Naive thymus-derived CD4-positive, alpha-beta T cell (primary cell): ENCODE data around the gene DSG2. TPM values are rescaled to one million over a fixed set of nuclear protein-coding genes. Genes with fewer than 3 reads are reported as not detected.

ENCODE experiments used
- ATAC-seq: fragments of 150-1000 bp; cut with Tn5 transposase; 2 replicates; pipeline ENCODE4 v1.10.0; 2021; ENCODE audit warnings: mild to moderate bottlenecking, moderate library complexity
- CTCF ChIA-PET: fragments of 350-600 bp; sonication (Branson Sonifier 250); formaldehyde crosslinking; loops from one replicate; lab custom pipeline; 2021; ENCODE audit warnings: antibody characterized with exemption; lab: Charles Lee
- POLR2A ChIA-PET: fragments of 350-600 bp; sonication (Branson Sonifier 250); formaldehyde crosslinking; loops from one replicate; lab custom pipeline; 2021; ENCODE audit warnings: antibody characterized with exemption, inconsistent platforms; lab: Charles Lee
- DNase-seq, 9 donors: peaks; one replicate each; pipeline versions ENCODE4 v3.0.0 to v3.0.0-alpha.2; 2020 to 2022; ENCODE audit warnings: mixed read lengths in 1 of 9
- H3K27ac ChIP-seq: one replicate; pipeline ENCODE4 v1.7.0; 2013; ENCODE audit warnings: mild to moderate bottlenecking, low read depth, low read length, moderate library complexity
- H3K27me3 ChIP-seq, 2 donors: one replicate each; pipeline ENCODE4 v1.7.0; 2013; ENCODE audit warnings: low read length in 2 of 2, mild to moderate bottlenecking in 2 of 2, moderate library complexity in 2 of 2; ENCODE audit not compliant: control insufficient read depth in 2 of 2, insufficient read depth in 2 of 2
- H3K36me3 ChIP-seq, 3 experiments: 1 replicate in 2 of 3; 2 replicates in 1 of 3; pipeline ENCODE4 v1.7.0; 2013; ENCODE audit warnings: low read length in 3 of 3, mild to moderate bottlenecking in 3 of 3, moderate library complexity in 1 of 3; ENCODE audit not compliant: insufficient read depth in 3 of 3, control insufficient read depth in 2 of 3
- H3K4me1 ChIP-seq, 2 donors: one replicate each; pipeline ENCODE4 v1.7.0; 2013; ENCODE audit warnings: low read length in 2 of 2, mild to moderate bottlenecking in 2 of 2, moderate library complexity in 1 of 2; ENCODE audit not compliant: control insufficient read depth in 2 of 2, insufficient read depth in 2 of 2
- H3K4me3 ChIP-seq: 2 replicates; pipeline ENCODE4 v1.7.0; 2013; ENCODE audit warnings: mild to moderate bottlenecking, low read length
- H3K9me3 ChIP-seq, 3 experiments: 1 replicate in 2 of 3; 2 replicates in 1 of 3; pipeline ENCODE4 v1.7.0; 2013; ENCODE audit warnings: low read length in 3 of 3; ENCODE audit not compliant: control insufficient read depth in 2 of 3
- H3K27ac Mint-ChIP-seq, 9 donors: one replicate each; pipeline ENCODE4 v1.8.0; 2020 to 2022; ENCODE audit warnings: mixed read lengths in 9 of 9, mild to moderate bottlenecking in 8 of 9, moderate library complexity in 5 of 9, inconsistent platforms in 2 of 9
- H3K27me3 Mint-ChIP-seq, 5 donors: one replicate each; pipeline ENCODE4 v1.8.0; 2021 to 2022; ENCODE audit warnings: mixed read lengths in 5 of 5, mild to moderate bottlenecking in 1 of 5
- H3K36me3 Mint-ChIP-seq, 5 donors: one replicate each; pipeline ENCODE4 v1.8.0; 2020 to 2022; ENCODE audit warnings: mixed read lengths in 5 of 5, mild to moderate bottlenecking in 3 of 5, inconsistent platforms in 1 of 5
- H3K4me1 Mint-ChIP-seq, 7 donors: one replicate each; pipeline ENCODE4 v1.8.0; 2020 to 2022; ENCODE audit warnings: mixed read lengths in 7 of 7, mild to moderate bottlenecking in 3 of 7, inconsistent platforms in 1 of 7
- H3K4me3 Mint-ChIP-seq, 10 donors: one replicate each; pipeline ENCODE4 v1.8.0; 2020 to 2022; ENCODE audit warnings: mild to moderate bottlenecking in 10 of 10, mixed read lengths in 10 of 10, moderate library complexity in 6 of 10, inconsistent platforms in 2 of 10
- H3K9me3 Mint-ChIP-seq, 11 donors: one replicate each; pipeline ENCODE4 v1.8.0; 2020 to 2022; ENCODE audit warnings: mixed read lengths in 11 of 11, mild to moderate bottlenecking in 4 of 11, inconsistent platforms in 1 of 11, moderate library complexity in 1 of 11
- intact Hi-C, 2 donors: fragments of 100-400 bp; cut with micrococcal nuclease; formaldehyde crosslinking; loops; one replicate each; pipeline ENCODE4 v1.15.1; 2023
- polyA plus RNA-seq, 2 donors: library from polyadenylated mRNA; unstranded; fragments of 300-500 nt; fragmentation: Illumina TruSeq; gene quantifications; one replicate each; pipeline ENCODE4 v1.2.3, GENCODE V29; 2021
- total RNA-seq, 6 experiments: library from RNA in 5 of 6; stranded (reverse) in 5 of 6; gene quantifications; 1 replicate in 5 of 6; 2 replicates in 1 of 6; pipeline ENCODE4 v1.2.3 and lab custom pipeline; 2021 to 2026

The DSG2 gene
- total and polyA plus RNA-seq, 7 experiments from 2014 or later = 0.13 to 0.56 (median 0.49) TPM

DNA sequence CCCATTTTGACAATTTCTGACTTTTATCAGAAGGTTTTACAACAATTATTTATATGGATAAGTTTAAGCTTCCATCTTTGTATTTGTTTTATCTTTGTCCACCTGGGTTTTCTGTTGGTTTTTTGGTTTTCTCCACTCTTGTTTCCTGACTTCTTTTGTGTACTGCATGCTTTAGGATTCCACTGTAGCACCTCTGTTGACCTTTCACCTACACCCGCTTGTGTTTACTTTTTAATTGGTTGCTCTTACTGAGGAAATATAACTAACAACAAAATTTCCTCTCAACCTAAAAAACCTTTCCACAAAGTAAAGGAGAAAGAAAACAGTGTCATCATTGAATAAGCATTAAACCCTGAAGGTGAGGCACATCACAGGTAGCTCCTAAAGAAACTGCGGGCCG lies 53.9 kb downstream of the DSG2 start:
- peaks cover 0 to 3% (median 0%) of the 10 kb centered on the region in 7 donors for H3K4me1 Mint-ChIP-seq
- no peak overlapping the region for H3K4me3 Mint-ChIP-seq
- POLR2A ChIA-PET = no interaction called here
- H3K27ac ChIP-seq = no peak overlapping the region
- no peaks in the 10 kb centered on the region for H3K27me3 ChIP-seq
- CTCF ChIA-PET = no interaction called here
- no peaks in the 10 kb centered on the region for H3K36me3 ChIP-seq
- no peak overlapping the region for H3K4me3 ChIP-seq
- H3K4me1 ChIP-seq = no peaks in the 10 kb centered on the region
- H3K27me3 Mint-ChIP-seq = peaks cover 6 to 23% (median 13%) of the 10 kb centered on the region in 5 donors
- H3K9me3 Mint-ChIP-seq = no peaks in the 10 kb centered on the region
- ATAC-seq (no peak), DNase-seq (no peak)
- no peaks in the 10 kb centered on the region for H3K36me3 Mint-ChIP-seq
- intact Hi-C loops = no loop called here
- H3K9me3 ChIP-seq = no peaks in the 10 kb centered on the region
- H3K27ac Mint-ChIP-seq = no peak overlapping the region

GRCh38 chr18:31553800-31554199 lies 55.8 kb downstream of the DSG2 start:
- intact Hi-C loops = no loop called here
- Mint-ChIP-seq H3K4me3 (no peak overlapping the region), H3K36me3 (no peaks in the 10 kb centered on the region), H3K27ac (no peak overlapping the region), H3K9me3 (no peaks in the 10 kb centered on the region), H3K4me1 (peaks cover 0 to 3% (median 0%) of the 10 kb centered on the region in 7 donors), H3K27me3 (peaks cover 6 to 23% (median 18%) of the 10 kb centered on the region in 5 donors)
- no peaks in the 10 kb centered on the region for H3K27me3 ChIP-seq
- ChIA-PET CTCF (interaction anchor here (1.0 kb wide), 1 partner anchor 9 kb away, joined by 3 read pairs; no protein-coding TSS in a partner anchor), POLR2A (no interaction called here)
- no peak overlapping the region for H3K4me3 ChIP-seq
- H3K9me3 ChIP-seq = no peaks in the 10 kb centered on the region
- H3K36me3 ChIP-seq = no peaks in the 10 kb centered on the region
- H3K27ac ChIP-seq = no peak overlapping the region
- DNase-seq (no peak), ATAC-seq (no peak)
- no peaks in the 10 kb centered on the region for H3K4me1 ChIP-seq

- Histone ChIP-seq H3K27me3 (no peaks in the 10 kb centered on the region), H3K36me3 (no peaks in the 10 kb centered on the region), H3K9me3 (no peaks in the 10 kb centered on the region), H3K4me1 (no peaks in the 10 kb centered on the region), H3K27ac (no peak overlapping the region), H3K4me3 (no peak overlapping the region)
- intact Hi-C loops = loop anchor here in 1 of 2 donors (5.0 kb wide), 1 partner anchor 423 kb away; no protein-coding TSS in a partner anchor
- H3K36me3 Mint-ChIP-seq = no peaks in the 10 kb centered on the region
- H3K27me3 Mint-ChIP-seq = peaks cover 6 to 23% (median 18%) of the 10 kb centered on the region in 5 donors
- H3K4me3 Mint-ChIP-seq = no peak overlapping the region
- H3K4me1 Mint-ChIP-seq = peaks cover 0 to 3% (median 0%) of the 10 kb centered on the region in 7 donors
- no peak for ATAC-seq
- ChIA-PET CTCF (interaction anchor here (0.6 to 1.1 kb wide), 3 partner anchors 8 to 604 kb away, joined by 3 to 4 read pairs (median 3); no protein-coding TSS in a partner anchor), POLR2A (no interaction called here)
- no peak for DNase-seq
- H3K27ac Mint-ChIP-seq = no peak overlapping the region
- H3K9me3 Mint-ChIP-seq = no peaks in the 10 kb centered on the region
These were observed 56.8 kb downstream of the DSG2 start for GRCh38 chr18:31554776-31555175.

GRCh38 chr18:31555971-31556747 lies 58.2 kb downstream of the DSG2 start:
- peak; percentile 81 for ATAC-seq
- POLR2A ChIA-PET = no interaction called here
- DNase-seq = peak in 7 of 9 donors; percentile 19 to 59 (median 41)

GRCh38 chr18:31557446-31557845 lies 59.5 kb downstream of the DSG2 start:
- Mint-ChIP-seq H3K27me3 (peaks cover 6 to 27% (median 19%) of the 10 kb centered on the region in 5 donors), H3K36me3 (no peaks in the 10 kb centered on the region), H3K4me3 (no peak overlapping the region), H3K27ac (no peak overlapping the region), H3K4me1 (peaks cover 0 to 3% (median 0%) of the 10 kb centered on the region in 7 donors), H3K9me3 (no peaks in the 10 kb centered on the region)
- Histone ChIP-seq H3K27me3 (no peaks in the 10 kb centered on the region), H3K27ac (no peak overlapping the region), H3K4me3 (no peak overlapping the region), H3K9me3 (no peaks in the 10 kb centered on the region), H3K4me1 (no peaks in the 10 kb centered on the region), H3K36me3 (no peaks in the 10 kb centered on the region)
- ChIA-PET POLR2A (no interaction called here), CTCF (no interaction called here)
- intact Hi-C loops = loop anchor here in 1 of 2 donors (5.0 kb wide), 1 partner anchor 420 kb away; no protein-coding TSS in a partner anchor
- DNase-seq (no peak), ATAC-seq (no peak)

More at GRCh38 chr18:31555971-31556747, 58.2 kb downstream of the DSG2 start:
- no peak overlapping the region for H3K4me3 ChIP-seq
- H3K36me3 ChIP-seq = no peaks in the 10 kb centered on the region
- H3K4me1 ChIP-seq = no peaks in the 10 kb centered on the region
- peak overlapping the region in 2 of 9 donors; percentile 9 for H3K27ac Mint-ChIP-seq
- intact Hi-C loops = loop anchor here (1.0 to 5.0 kb wide), 6 partner anchors 103 to 996 kb away; no protein-coding TSS in a partner anchor
- H3K4me3 Mint-ChIP-seq = peak overlapping the region in 1 of 10 donors; percentile 67
- no peaks in the 10 kb centered on the region for H3K36me3 Mint-ChIP-seq
- H3K9me3 ChIP-seq = no peaks in the 10 kb centered on the region
- H3K27ac ChIP-seq = no peak overlapping the region
- no peaks in the 10 kb centered on the region for H3K27me3 ChIP-seq
- CTCF ChIA-PET = interaction anchor here (0.8 to 1.7 kb wide), 6 partner anchors 8 to 435 kb away, joined by 3 to 8 read pairs (median 3); no protein-coding TSS in a partner anchor
- peaks cover 0 to 3% (median 0%) of the 10 kb centered on the region in 7 donors for H3K4me1 Mint-ChIP-seq
- H3K9me3 Mint-ChIP-seq = no peaks in the 10 kb centered on the region
- H3K27me3 Mint-ChIP-seq = peaks cover 6 to 27% (median 19%) of the 10 kb centered on the region in 5 donors

DNA sequence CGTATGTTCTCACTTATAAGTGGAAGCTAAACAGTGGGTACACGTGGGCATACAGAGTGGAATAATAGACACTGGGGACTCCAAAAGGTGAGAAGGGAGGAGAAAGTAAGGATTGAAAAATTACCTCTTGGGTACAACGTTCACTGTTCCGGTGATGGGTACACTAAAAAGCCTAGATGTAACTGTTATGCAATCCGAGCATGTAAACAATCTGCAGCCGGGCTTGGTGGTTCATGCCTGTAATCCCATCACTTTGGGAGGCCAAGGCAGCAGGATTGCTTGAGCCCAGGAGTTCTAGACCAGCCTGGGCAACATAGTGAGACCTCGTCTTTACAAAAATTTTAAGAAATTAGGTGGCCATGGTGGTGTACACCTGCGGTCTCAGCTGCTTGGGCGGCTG lies 60.6 kb downstream of the DSG2 start:
- no peaks in the 10 kb centered on the region for H3K4me1 ChIP-seq
- H3K27me3 Mint-ChIP-seq = peaks cover 6 to 27% (median 19%) of the 10 kb centered on the region in 5 donors
- ChIA-PET POLR2A (no interaction called here), CTCF (no interaction called here)
- H3K9me3 ChIP-seq = no peaks in the 10 kb centered on the region
- H3K27ac Mint-ChIP-seq = no peak overlapping the region
- intact Hi-C loops = loop anchor here in 1 of 2 donors (5.0 kb wide), 1 partner anchor 419 kb away; no protein-coding TSS in a partner anchor
- DNase-seq (no peak), ATAC-seq (no peak)
- no peak overlapping the region for H3K4me3 Mint-ChIP-seq
- H3K36me3 Mint-ChIP-seq = no peaks in the 10 kb centered on the region
- no peak overlapping the region for H3K27ac ChIP-seq
- H3K4me1 Mint-ChIP-seq = peaks cover 0 to 3% (median 0%) of the 10 kb centered on the region in 7 donors
- H3K9me3 Mint-ChIP-seq = no peaks in the 10 kb centered on the region
- H3K27me3 ChIP-seq = no peaks in the 10 kb centered on the region
- no peak overlapping the region for H3K4me3 ChIP-seq
- H3K36me3 ChIP-seq = no peaks in the 10 kb centered on the region
